GM12801 (cell line): ENCODE measurements around the gene LRRC43.

Experiments used
- CTCF ChIP-seq: IDR thresholded peaks from one replicate; pipeline ENCODE4 v1.5.1; 2011; ENCODE audit warnings: control low read depth; ENCODE audit not compliant: insufficient read length; ENCODE audit errors: extremely low read depth

Gene LRRC43

GRCh38 chr12:122160761-122161160 lies 22.2 kb upstream of the LRRC43 start:
- no peak for TF ChIP-seq CTCF

DNA sequence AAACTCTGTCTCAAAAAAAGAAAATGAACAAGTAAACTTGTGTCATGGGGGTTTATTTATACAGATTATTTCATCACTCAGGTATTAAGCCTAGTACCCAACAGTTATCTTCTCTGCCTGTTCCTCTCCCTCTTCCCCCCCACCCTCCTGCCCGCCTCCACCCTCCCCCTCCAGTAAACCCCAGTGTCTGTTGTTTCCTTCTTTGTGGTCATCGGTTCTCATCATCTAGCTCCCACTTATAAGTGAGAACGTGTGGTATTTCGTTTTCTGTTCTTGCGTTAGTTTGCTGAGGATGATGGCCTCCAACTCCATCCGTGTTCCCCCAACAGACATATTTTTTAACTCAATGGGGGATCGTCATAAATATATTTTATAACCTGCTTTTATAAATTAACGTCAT lies 21.2 kb upstream of the LRRC43 start:
- no peak for TF ChIP-seq CTCF

DNA sequence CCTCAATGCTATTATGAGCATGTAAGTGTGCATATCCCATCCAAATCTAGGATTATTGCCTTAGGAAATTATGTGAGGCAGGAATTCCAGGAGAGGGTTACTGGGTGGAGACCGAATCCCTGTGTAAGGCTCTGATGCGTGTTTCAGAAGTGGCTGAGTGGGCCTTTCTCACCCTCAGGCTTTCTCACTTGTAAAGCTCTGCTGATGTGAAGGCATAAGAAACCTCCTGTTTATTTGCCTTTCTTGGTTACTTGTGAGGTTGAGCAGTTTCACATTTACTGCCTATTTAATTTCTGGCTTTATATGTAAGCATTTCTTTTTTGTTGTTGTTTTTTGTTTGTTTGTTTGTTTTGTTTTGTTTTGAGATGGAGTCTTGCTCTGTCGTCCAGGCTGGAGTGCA lies 19.9 kb upstream of the LRRC43 start:
- TF ChIP-seq CTCF, result no peak

DNA sequence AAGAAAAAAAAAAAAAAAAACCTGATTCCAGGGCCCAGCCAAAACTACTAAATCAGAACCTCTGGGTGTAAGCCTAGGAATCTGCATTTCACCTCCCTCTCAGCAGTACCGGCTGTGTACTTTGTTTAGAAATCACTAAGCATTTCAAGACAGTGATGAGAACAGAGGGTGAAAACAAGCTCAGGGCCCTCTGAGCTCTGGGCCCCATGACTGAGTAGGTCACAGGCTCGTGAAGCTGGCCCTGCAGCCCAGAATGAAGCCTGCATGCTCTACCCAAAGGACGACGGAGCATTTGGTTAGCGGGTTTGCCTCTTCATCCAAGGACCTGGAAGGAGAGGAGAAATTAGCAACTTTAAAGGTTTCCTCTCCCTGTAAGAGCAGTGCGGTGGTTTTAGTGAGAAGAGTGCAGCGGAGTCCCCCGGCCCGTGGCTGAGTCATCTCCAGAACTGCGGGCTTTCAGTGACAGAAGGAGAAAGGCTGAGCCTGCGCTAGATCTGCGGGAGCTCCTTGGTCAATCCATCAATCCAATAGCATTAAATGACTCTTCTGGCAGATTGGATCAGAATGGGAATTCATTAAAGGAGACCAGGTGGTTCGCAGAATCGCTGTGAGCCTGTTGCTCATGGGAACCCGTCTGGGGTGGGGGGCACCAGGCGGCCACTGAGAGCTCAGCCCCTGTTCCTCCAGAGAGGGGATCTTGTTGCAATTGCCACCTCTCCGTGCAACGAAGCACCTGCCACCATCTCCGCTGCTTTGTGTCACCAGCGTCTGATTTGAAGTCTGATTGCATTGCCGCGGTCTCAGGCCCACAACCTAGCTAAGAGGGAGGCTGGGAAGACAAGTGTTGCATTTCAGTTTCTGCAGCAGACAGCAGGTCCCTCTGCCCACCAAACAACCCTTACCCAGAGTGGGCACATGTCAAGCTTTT lies 16.2 kb upstream of the LRRC43 start:
- no peak for TF ChIP-seq CTCF

- no peak for TF ChIP-seq CTCF
Observed at GRCh38 chr12:122167356-122167925, 15.5 kb upstream of the LRRC43 start.

GRCh38 chr12:122168492-122168891 lies 14.4 kb upstream of the LRRC43 start:
- no peak for TF ChIP-seq CTCF

GRCh38 chr12:122171399-122171798 lies 11.5 kb upstream of the LRRC43 start:
- no peak for TF ChIP-seq CTCF
